T-helper 22 cell (primary cell): ENCODE data around the gene TMEM25.
"Not testable (repeated sequence)": the region's sequence is repeated elsewhere in the genome, so short reads cannot be mapped to it uniquely, and the experiment has no call there.

Experiments used
- DNase-seq: peaks from one replicate; pipeline ENCODE4 v3.0.0-alpha.2; 2020; ENCODE audit warnings: low read depth

Gene TMEM25

GRCh38 chr11:118532852-118533768 is 2.1 kb downstream of the TMEM25 start:
- DNase-seq = no peak

- DNase-seq = no peak
These were observed 3.1 kb downstream of the TMEM25 start for GRCh38 chr11:118533769-118534729.

- no peak for DNase-seq
These were observed 4.3 kb downstream of the TMEM25 start for GRCh38 chr11:118535261-118535660.

GRCh38 chr11:118536726-118537125 is 5.7 kb downstream of the TMEM25 start:
- no peak for DNase-seq

GRCh38 chr11:118537409-118537980 is 6.5 kb downstream of the TMEM25 start:
- no peak for DNase-seq

GRCh38 chr11:118544010-118544646 is 13.1 kb downstream of the TMEM25 start:
- no peak for DNase-seq

GRCh38 chr11:118544647-118545010 is 13.6 kb downstream of the TMEM25 start:
- no peak for DNase-seq

GRCh38 chr11:118545533-118545932 is 14.5 kb downstream of the TMEM25 start:
- DNase-seq = no peak

GRCh38 chr11:118547132-118547531 is 16.1 kb downstream of the TMEM25 start:
- DNase-seq = no peak

GRCh38 chr11:118552341-118552740 is 21.3 kb downstream of the TMEM25 start:
- DNase-seq = no peak

GRCh38 chr11:118560806-118561205 is 29.8 kb downstream of the TMEM25 start:
- no peak for DNase-seq

GRCh38 chr11:118565051-118565450 is 34.1 kb downstream of the TMEM25 start:
- DNase-seq = no peak

GRCh38 chr11:118569670-118570069 is 38.7 kb downstream of the TMEM25 start:
- DNase-seq = no peak

GRCh38 chr11:118570787-118571186 is 39.8 kb downstream of the TMEM25 start:
- no peak for DNase-seq

- DNase-seq = not testable (repeated sequence)
These were observed 40.7 kb downstream of the TMEM25 start for GRCh38 chr11:118571701-118572060.

- DNase-seq = peak; percentile 69
These were observed 41.3 kb downstream of the TMEM25 start, which contains the start of gene ARCN1 for GRCh38 chr11:118572061-118572980. Gene ARCN1, plus strand, starts transcription at chr11:118572409. Its CDS starts 139 bp downstream, at chr11:118572548.

- peak; percentile 32 for DNase-seq
These were observed 42.1 kb downstream of the TMEM25 start for GRCh38 chr11:118572981-118573550.

- DNase-seq = no peak
These were observed 43.6 kb downstream of the TMEM25 start for GRCh38 chr11:118574636-118575035.

GRCh38 chr11:118577995-118578394 is 47.0 kb downstream of the TMEM25 start:
- DNase-seq = not testable (repeated sequence)

- DNase-seq = no peak
These were observed 50.1 kb downstream of the TMEM25 start for GRCh38 chr11:118581057-118581456.
